ENCODE data around the gene SOS1.
"Not testable (repeated sequence)": the region's sequence is repeated elsewhere in the genome, so short reads cannot be mapped to it uniquely, and the experiment has no call there.

Gene SOS1

GRCh38 chr2:39138837-39139211 lies 18.0 kb upstream of the SOS1 start:
- DNase-seq (ENCODE audit: low spot score), result no peak

DNA sequence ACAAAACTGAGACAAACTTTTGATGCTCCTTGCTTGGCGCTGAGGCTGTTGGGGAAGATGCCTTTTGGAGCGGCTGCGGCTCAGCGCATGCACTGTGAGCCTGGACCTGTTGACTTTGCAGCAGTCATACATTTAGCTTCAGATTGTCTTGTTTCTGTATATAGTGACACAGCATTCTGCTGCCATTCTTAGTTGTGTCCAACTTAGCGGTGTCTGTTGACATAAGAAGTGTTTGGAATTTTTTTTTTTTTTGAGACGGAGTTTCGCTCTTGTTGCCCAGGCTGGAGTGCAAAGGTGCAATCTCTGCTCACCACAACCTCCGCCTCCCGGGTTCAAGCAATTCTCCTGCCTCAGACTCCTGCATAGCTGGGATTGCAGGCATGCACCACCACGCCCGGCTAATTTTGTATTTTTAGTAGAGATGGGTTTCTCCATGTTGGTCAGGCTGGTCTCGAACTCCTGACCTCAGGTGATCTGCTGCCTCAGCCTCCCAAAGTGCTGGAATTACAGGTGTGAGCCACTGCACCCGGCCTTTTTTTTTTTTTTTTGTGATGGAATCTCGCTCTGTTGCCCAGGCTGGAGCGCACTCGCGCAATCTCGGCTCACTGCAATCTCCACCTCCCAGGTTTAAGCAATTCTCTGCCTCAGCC lies 17.5 kb upstream of the SOS1 start:
- not testable (repeated sequence) for DNase-seq (ENCODE audit: low spot score)

- DNase-seq (ENCODE audit: low spot score), result no peak
These were observed 15.9 kb upstream of the SOS1 start for GRCh38 chr2:39136799-39137198.

DNA sequence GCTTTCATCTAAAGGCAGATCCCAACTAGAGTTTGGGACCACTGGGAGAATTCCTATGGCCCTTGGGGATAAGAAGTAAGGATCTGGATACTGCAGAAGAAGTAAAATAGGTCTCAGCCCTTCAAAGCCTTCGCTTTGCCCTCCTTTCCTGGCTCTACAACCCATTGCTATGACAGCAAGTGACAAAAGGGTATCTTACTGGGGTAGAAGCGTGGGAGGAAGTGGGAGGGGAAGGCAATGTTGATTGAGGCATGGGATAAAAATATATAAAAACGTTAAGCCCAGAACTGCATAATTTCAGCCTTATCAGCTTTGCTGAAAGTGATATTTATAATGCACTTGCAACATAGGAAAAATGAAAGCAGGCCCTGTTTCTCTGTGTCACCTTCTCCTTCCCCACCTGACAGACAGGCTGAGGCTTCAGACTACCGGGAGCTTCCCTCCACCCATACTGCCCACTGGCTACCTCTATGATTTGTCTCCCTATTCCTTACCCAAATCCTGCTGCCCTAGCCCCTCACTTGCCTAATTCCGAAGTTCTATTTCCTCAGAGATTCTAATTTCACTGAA lies 14.9 kb upstream of the SOS1 start:
- peak; percentile 65 for DNase-seq (ENCODE audit: low spot score)

DNA sequence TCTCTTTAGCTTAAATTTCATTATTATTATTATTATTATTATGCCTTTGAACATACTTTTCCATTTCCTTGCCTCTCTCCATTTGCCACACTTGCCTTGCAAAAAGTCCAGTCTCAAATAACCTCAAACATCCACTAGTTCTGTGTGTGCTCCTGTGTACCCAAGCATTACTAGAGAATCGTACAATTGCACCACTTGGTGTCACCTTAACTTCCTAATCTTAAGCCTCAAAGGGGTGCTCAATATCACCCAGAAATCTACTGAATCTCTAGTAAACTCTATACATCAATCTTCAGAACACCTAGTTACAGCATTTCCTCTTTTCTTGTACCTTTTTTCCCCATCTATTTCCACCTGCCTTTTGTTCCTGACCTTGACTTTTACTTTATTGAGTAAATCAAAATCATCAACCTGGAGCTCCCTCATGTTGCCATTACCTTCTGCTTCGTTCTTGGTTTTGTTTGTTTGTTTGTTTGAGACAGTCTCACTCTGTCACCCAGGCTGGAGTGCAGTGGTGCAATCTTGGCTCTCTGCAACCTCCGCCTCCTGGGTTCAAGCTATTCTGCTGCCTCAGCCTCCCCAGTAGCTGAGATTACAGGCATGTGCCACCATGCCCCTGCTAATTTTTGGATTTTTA lies 12.5 kb upstream of the SOS1 start:
- no peak for DNase-seq (ENCODE audit: low spot score)

GRCh38 chr2:39128919-39129391 lies 8.1 kb upstream of the SOS1 start:
- no peak for DNase-seq (ENCODE audit: low spot score)

- no peak for DNase-seq (ENCODE audit: low spot score)
These were observed 7.1 kb upstream of the SOS1 start for GRCh38 chr2:39127973-39128372.

DNA sequence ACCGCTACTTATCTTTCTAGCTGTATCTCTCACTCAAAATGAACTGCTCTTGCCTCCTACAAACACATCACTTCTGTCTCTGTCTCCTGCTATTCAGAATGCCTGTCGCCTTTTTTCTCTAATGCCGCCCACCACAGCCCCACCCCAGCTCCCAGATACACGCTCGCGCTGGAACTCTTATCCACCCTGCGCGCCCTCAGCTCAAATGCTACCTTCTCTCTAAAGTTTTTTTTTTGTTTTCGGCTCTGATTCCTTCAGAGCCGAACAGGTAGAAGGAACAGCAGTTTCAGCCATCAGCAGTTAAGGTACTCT lies 3.9 kb upstream of the SOS1 start:
- DNase-seq (ENCODE audit: low spot score), result peak; percentile 80

DNA sequence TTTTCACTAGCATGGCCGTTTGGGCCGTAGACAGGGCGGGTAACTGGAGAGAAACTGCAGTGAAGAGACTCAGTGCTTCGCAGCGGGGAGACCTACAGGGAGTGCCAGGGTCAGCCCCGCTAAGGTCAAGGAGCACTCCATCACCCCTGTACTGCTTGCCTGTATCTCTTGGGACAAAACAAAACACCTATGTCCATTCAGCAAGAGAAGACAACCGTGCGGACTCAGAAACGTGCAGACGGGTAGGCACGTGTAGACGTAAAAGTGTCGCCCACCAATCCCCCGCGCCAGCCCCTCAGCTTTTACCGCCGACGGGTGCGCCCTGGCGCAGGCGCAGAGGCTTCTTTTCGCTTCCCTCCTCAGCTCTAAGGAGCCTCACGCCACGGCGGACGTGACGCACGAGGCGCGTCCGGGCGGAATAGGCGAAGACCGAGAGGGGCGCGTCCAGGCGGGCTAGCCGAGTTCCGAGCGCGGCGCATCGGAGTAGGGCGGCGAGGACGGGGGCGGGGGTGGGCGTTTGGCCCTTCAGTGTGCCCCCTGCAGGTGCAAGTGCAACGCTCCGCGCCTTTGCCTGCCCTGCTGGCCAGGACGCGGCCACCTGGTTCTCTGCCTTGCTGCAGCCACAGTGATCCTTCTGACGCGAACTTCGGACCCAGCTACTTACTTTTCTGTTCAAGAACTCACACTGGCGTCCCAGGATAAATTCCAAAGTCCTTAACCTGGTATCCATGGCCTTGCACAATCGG lies 3.3 kb upstream of the SOS1 start:
- DNase-seq (ENCODE audit: low spot score), result peak; percentile 96

DNA sequence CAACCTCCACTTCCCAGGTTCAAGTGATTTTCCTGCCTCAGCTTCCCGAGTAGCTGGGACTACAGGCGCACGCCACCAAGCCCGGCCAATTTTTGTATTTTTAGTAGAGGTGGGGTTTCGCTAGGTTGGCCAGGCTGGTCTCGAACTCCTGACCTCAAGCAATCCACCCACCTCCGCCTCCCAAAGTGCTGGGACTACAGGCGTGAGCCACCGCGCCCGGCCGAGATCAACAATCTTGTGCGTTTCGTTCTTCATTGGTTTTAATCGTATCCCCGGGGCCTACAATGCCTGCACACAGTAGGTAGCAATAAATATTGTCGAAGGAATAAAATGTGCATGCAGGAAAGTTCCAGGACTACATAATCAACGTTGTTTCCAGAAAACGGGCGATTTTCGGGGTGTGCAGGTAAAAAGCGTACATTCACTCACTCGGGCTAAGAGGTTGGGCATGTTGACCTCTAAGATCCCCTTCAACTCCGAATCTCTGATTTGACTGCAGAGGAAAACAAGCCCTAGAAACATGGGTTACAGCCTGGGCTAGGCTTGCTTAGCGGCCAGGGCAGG lies 2.7 kb upstream of the SOS1 start:
- peak; percentile 12 for DNase-seq (ENCODE audit: low spot score)

DNA sequence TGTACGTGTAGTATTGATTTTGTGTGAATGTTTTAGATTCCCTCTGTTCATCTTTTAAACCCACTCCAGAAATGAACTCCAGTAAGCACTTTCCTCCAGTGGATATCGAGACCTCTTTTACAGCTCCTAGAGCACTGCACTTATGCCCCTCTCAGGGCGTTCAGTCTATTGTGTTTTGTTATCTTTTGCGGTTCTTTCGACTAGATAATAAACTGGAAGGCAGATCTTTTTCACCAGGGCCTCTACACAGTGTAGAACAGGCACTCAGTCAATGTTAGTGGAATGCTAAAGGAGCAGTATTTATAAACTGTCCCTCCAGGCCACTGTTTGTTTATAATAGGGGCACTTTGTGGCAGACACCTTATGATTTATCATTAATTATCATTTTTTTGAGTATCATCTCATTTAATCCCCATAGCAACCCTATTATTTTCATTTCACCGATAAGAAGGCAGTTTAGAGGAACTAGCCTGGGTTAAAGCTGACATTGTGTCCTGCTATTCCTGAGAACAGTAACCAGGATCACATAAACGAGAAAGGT lies 742 bp upstream of the SOS1 start:
- DNase-seq (ENCODE audit: low spot score), result no peak

DNA sequence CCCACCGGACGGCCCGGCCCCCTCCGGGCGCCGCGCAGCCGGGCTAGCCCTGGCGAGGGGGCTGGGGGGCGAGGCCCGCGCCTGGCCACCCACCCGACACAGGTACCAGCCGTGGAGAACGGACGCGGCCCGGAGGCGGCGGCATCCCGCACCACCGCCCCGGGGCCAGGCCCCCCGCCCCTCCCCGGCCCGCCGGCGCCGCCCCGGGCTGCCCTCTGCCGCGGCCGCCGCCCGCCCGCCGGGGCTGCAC lies 405 bp downstream of the SOS1 start:
- no peak for DNase-seq (ENCODE audit: low spot score)

DNA sequence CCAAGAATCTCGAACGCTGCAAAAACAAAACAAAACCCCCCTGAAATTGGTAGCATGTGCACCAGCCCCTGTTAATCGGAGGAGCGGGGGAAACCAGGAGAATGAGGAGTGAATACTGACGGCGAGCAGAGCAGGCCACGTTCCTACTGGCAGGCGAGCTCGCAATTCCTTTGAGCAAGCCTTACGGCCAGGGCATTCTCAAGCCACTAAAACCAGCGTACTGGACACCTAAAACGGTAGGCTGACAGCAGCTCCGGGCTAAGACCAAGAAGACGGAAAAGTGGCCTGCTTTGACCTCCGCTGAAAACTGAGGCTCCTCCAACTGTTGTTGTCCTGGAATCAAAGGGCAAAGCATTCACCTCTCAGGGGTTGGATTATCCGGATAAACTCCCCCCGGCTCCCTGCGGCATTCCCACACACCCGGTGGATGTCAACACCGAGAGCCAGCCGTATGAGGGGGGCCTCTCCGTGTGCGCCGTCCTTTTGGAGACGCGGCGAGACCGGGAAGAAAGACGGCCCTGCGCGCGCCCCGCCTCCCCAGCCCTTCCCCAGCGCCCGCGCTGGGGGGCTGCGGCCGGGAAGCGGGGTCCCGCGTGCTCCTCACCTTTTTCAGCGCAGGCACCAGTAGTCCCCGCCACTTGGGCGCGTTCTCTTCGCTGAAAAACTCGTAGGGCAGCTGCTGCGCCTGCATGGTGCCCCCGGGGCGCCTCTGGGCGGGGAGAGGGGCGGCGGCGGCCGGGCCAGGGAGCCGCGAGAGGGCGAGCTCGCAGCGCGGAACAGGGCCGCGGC lies 925 bp downstream of the SOS1 start:
- peak; percentile 60 for DNase-seq (ENCODE audit: low spot score)

- no peak for DNase-seq (ENCODE audit: low spot score)
These were observed 1.9 kb downstream of the SOS1 start for GRCh38 chr2:39118786-39119499.

DNA sequence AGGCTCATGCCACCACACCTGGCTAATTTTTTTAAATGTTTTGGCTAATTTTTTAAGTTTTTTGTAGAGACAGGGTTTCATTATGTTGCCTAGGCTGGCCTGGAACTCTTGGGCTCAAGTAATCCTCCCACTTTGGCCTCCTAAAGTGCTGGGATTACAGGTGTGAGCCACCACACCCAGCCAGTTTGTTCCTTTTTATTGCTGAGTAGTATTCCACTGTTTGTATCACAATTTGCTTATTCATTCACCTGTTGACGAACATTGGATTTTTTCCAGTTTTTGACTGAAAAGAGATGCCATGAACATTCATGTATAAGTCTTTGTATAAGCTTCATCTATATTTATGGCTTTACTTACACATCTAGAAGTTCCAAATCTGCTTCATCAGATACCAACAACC lies 5.3 kb downstream of the SOS1 start:
- no peak for DNase-seq (ENCODE audit: low spot score)

DNA sequence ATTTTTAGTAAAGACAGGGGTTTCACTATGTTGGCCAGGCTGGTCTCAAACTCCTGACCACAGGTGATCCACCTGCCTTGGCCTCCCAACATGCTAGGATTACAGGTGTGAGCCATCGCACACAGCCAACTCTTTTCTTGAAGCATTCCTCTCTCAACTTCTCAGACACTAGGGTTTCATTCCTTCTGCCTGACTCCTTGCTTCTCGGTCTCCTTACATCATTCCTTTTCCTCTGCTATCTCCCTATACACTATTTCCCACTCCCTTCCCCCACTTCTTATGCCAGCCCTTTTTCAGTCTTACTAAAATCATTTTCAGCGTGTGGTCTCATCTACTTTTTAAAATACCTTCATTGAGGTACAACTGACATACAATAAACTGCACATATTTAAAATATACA lies 6.1 kb downstream of the SOS1 start:
- no peak for DNase-seq (ENCODE audit: low spot score)

GRCh38 chr2:39109537-39109936 lies 11.3 kb downstream of the SOS1 start:
- no peak for DNase-seq (ENCODE audit: low spot score)

DNA sequence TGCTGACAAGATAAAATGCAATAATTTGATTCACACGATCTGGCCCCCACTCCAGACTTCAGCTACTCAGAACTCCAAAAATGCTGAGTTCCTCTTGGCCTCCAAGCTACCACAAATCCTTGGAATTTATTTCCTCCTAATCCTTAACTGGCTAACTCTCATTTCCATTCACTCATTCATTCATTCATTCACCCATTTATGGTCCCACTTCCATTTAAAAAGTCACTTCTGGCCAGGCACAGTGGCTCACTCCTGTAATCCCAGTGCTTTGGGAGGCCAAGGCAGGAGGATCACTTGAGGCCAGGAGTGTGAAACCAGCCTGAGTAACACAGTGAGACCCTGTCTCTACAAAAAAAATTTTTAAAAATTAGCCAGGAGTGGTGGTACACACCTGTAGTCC lies 12.5 kb downstream of the SOS1 start:
- DNase-seq (ENCODE audit: low spot score), result no peak

GRCh38 chr2:39107724-39108273 lies 13.1 kb downstream of the SOS1 start:
- no peak for DNase-seq (ENCODE audit: low spot score)

DNA sequence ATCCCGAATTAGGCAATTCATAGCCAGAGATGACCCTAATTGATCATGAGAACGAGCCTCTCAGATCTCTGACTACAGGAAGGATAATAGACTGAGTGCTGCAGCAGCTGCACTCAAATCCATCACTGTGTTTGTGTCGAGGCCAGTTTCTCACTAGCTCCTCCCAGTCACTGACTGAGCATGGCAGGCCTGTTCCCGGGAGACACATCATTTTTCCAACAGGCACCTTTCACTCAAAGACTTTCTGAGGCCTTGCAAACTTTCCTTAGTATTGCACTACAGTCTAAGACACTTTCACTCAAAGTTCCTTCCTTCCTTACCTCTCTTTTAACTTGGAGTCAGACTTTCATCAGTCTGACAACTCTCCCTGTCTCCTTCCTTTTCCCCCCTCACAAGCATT lies 13.7 kb downstream of the SOS1 start:
- peak; percentile 16 for DNase-seq (ENCODE audit: low spot score)
